GM19455 (cell line): ENCODE measurements around the gene CD82.
"Not testable (repeated sequence)": the region's sequence is repeated elsewhere in the genome, so short reads cannot be mapped to it uniquely, and the experiment has no call there.

Experiments
- ATAC-seq: cut with Tn5 transposase; IDR thresholded peaks from one replicate; pipeline ENCODE4 v1.9.1; 2021; ENCODE audit not compliant: unreplicated experiment

CD82 gene

GRCh38 chr11:44628730-44629700 lies 63.6 kb downstream of the CD82 start:
- no peak for ATAC-seq

GRCh38 chr11:44629732-44630345 lies 64.4 kb downstream of the CD82 start:
- ATAC-seq, result no peak

- ATAC-seq, result no peak
Measured at GRCh38 chr11:44630511-44631210, 65.2 kb downstream of the CD82 start.

- ATAC-seq, result no peak
Measured at GRCh38 chr11:44631831-44632230, 66.4 kb downstream of the CD82 start.

GRCh38 chr11:44632466-44633123 lies 67.1 kb downstream of the CD82 start:
- no peak for ATAC-seq

GRCh38 chr11:44633641-44634040 lies 68.2 kb downstream of the CD82 start:
- no peak for ATAC-seq

GRCh38 chr11:44634401-44635281 lies 69.2 kb downstream of the CD82 start:
- ATAC-seq, result no peak

GRCh38 chr11:44637487-44637886 lies 72.0 kb downstream of the CD82 start:
- no peak for ATAC-seq

- no peak for ATAC-seq
Measured at GRCh38 chr11:44638032-44638431, 72.6 kb downstream of the CD82 start.

- ATAC-seq, result no peak
Measured at GRCh38 chr11:44643217-44643616, 77.8 kb downstream of the CD82 start.

GRCh38 chr11:44645827-44646226 lies 80.4 kb downstream of the CD82 start:
- no peak for ATAC-seq

- ATAC-seq, result not testable (repeated sequence)
Measured at GRCh38 chr11:44647255-44647955, 81.9 kb downstream of the CD82 start.

GRCh38 chr11:44648109-44648508 lies 82.6 kb downstream of the CD82 start:
- ATAC-seq, result no peak

GRCh38 chr11:44651535-44652155 lies 86.2 kb downstream of the CD82 start:
- ATAC-seq, result no peak

- ATAC-seq, result no peak
Measured at GRCh38 chr11:44652901-44653644, 87.6 kb downstream of the CD82 start.

- ATAC-seq, result no peak
Measured at GRCh38 chr11:44654057-44654456, 88.6 kb downstream of the CD82 start.

- ATAC-seq, result no peak
Measured at GRCh38 chr11:44654596-44654995, 89.1 kb downstream of the CD82 start.

GRCh38 chr11:44657836-44658505 lies 92.5 kb downstream of the CD82 start:
- no peak for ATAC-seq
